GM12864 (cell line): Measurements from ENCODE around the gene JTB.
"Not testable (repeated sequence)": the region's sequence is repeated elsewhere in the genome, so short reads cannot be mapped to it uniquely, and the experiment has no call there.

Experiments
- DNase-seq: peaks from one replicate; pipeline ENCODE4 v3.0.0-alpha.2; 2011; ENCODE audit warnings: low read depth
- H3K4me3 ChIP-seq: 2 replicates; pipeline ENCODE4 v1.5.1; 2011; ENCODE audit warnings: mild to moderate bottlenecking, low read depth, low read length, control low read depth
- TF ChIP-seq, protein P1 (sequence below): IDR thresholded peaks from 2 replicates; pipeline ENCODE4 v1.5.1; 2011; ENCODE audit warnings: low read depth, mild to moderate bottlenecking, moderate library complexity, low read length, control low read depth, inconsistent platforms; ENCODE audit errors: missing control alignments

JTB gene

GRCh38 chr1:154000420-154000819 is 22.9 kb upstream of the JTB start:
- TF ChIP-seq, protein P1, sequence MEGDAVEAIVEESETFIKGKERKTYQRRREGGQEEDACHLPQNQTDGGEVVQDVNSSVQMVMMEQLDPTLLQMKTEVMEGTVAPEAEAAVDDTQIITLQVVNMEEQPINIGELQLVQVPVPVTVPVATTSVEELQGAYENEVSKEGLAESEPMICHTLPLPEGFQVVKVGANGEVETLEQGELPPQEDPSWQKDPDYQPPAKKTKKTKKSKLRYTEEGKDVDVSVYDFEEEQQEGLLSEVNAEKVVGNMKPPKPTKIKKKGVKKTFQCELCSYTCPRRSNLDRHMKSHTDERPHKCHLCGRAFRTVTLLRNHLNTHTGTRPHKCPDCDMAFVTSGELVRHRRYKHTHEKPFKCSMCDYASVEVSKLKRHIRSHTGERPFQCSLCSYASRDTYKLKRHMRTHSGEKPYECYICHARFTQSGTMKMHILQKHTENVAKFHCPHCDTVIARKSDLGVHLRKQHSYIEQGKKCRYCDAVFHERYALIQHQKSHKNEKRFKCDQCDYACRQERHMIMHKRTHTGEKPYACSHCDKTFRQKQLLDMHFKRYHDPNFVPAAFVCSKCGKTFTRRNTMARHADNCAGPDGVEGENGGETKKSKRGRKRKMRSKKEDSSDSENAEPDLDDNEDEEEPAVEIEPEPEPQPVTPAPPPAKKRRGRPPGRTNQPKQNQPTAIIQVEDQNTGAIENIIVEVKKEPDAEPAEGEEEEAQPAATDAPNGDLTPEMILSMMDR: no peak
- DNase-seq: no peak
- H3K4me3 ChIP-seq: no peak overlapping the region

GRCh38 chr1:153996882-153997281 is 19.4 kb upstream of the JTB start:
- H3K4me3 ChIP-seq, DNase-seq: not testable (repeated sequence)

GRCh38 chr1:153995640-153996039 is 18.2 kb upstream of the JTB start:
- TF ChIP-seq, protein P1: no peak
- no peak for DNase-seq

DNA sequence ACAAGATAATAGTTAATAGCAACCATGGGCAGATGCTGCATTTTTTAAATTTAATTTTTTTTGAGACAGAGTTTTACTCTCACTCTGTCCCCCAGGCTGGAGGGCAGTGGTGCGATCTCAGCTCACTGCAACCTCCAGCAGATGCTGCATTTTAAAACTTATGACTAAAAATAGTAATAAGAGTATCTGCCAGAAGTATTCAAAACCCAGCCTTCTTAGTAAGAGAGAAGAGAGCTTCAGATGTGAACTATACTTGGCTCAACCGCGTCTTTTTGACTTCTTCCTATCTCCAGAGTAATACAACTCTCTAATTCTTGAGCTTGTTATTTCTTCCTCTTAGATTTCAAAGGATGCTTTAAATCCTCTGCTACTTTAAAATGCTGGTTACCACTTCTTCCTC is 17.7 kb upstream of the JTB start:
- TF ChIP-seq, protein P1: no peak
- no peak for DNase-seq
- no peak overlapping the region for H3K4me3 ChIP-seq

More at GRCh38 chr1:153995640-153996039, 18.2 kb upstream of the JTB start:
- no peak overlapping the region for H3K4me3 ChIP-seq

- peak overlapping the region; percentile 76 for H3K4me3 ChIP-seq
- TF ChIP-seq, protein P1: no peak
- DNase-seq: no peak
These were observed 14.3 kb upstream of the JTB start for GRCh38 chr1:153991806-153992205.

- H3K4me3 ChIP-seq: peak overlapping the region; percentile 76
- DNase-seq: no peak
- TF ChIP-seq, protein P1: no peak
These were observed 13.7 kb upstream of the JTB start for GRCh38 chr1:153991151-153991630.

DNA sequence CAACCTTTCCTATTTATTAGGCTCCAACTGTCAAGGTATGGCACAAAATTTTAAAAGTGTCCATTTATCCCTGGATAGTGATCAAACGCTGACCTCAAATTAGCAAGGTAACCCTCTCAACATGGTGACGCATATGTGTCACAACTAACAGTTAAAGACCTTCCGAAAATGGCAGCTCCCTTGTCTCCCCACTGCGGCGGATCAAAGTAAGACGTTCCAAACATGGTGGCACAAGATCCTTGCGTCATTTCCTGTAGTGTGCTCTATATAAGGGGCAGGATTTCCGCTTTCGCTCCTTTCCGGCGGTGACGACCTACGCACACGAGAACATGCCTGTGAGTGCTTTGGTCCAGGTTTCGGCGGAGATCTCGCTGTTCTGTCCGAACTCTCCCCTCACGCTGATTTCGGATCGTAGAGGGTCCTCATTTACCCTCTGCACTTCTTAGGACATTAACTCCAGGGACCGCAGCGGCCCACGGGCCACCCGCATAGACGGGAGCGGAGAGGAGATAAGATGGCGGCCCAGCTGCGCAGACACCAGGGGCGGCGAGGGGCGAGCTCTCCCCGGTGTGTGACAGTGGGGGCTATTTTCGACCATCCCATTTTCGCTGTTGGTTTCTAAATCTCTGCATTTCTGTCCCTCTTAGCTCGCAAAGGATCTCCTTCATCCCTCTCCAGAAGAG is 13.1 kb upstream of the JTB start, which contains the start of gene RPS27:
Gene RPS27 (plus strand): TSS at position 295 of the 683 bp plus-strand sequence. CDS start 35 bp downstream, at position 330.
- TF ChIP-seq, protein P1: no peak
- DNase-seq: peak; percentile 98
- H3K4me3 ChIP-seq: peak within 1 kb of the TSS; percentile 76
